IPS-18c (cell line): ENCODE results near the gene QTRT2.

Experiments used
- H3K4me3 ChIP-seq: 2 replicates; pipeline ENCODE4 v1.7.0; 2013; ENCODE audit warnings: low read depth, mild to moderate bottlenecking, low read length, moderate library complexity; ENCODE audit not compliant: insufficient read depth
- H3K9me3 ChIP-seq: one replicate; pipeline ENCODE4 v1.6.1; 2013; ENCODE audit warnings: mild to moderate bottlenecking, low read length, moderate library complexity; ENCODE audit not compliant: control insufficient read depth, insufficient read depth

The QTRT2 gene

GRCh38 chr3:114060906-114061655, 4.5 kb downstream of the QTRT2 start:
- H3K9me3 ChIP-seq: no peaks in the 10 kb centered on the region
- H3K4me3 ChIP-seq: no peak overlapping the region

GRCh38 chr3:114067804-114068203, 11.3 kb downstream of the QTRT2 start:
- H3K9me3 ChIP-seq: no peaks in the 10 kb centered on the region
- H3K4me3 ChIP-seq: no peak overlapping the region

- Histone ChIP-seq H3K9me3 (no peaks in the 10 kb centered on the region), H3K4me3 (no peak overlapping the region)
These were observed 11.8 kb downstream of the QTRT2 start for GRCh38 chr3:114068336-114068735.

- Histone ChIP-seq H3K9me3 (no peaks in the 10 kb centered on the region), H3K4me3 (no peak overlapping the region)
These were observed 15.2 kb downstream of the QTRT2 start for GRCh38 chr3:114071786-114072185.

GRCh38 chr3:114076711-114077110, 20.2 kb downstream of the QTRT2 start:
- Histone ChIP-seq H3K9me3 (no peaks in the 10 kb centered on the region), H3K4me3 (no peak overlapping the region)

- H3K4me3 ChIP-seq: no peak overlapping the region
These were observed 21.6 kb downstream of the QTRT2 start for GRCh38 chr3:114078126-114078525.

GRCh38 chr3:114079761-114080160, 23.2 kb downstream of the QTRT2 start:
- Histone ChIP-seq H3K9me3 (no peaks in the 10 kb centered on the region), H3K4me3 (no peak overlapping the region)

More at GRCh38 chr3:114078126-114078525, 21.6 kb downstream of the QTRT2 start:
- H3K9me3 ChIP-seq: no peaks in the 10 kb centered on the region

- Histone ChIP-seq H3K4me3 (no peak overlapping the region), H3K9me3 (no peaks in the 10 kb centered on the region)
These were observed 23.7 kb downstream of the QTRT2 start for GRCh38 chr3:114080201-114080600.

- Histone ChIP-seq H3K4me3 (no peak overlapping the region), H3K9me3 (no peaks in the 10 kb centered on the region)
These were observed 24.5 kb downstream of the QTRT2 start for GRCh38 chr3:114081037-114081436.

GRCh38 chr3:114083112-114083511, 26.6 kb downstream of the QTRT2 start:
- Histone ChIP-seq H3K9me3 (no peaks in the 10 kb centered on the region), H3K4me3 (no peak overlapping the region)

- no peak overlapping the region for H3K4me3 ChIP-seq
These were observed 29.8 kb downstream of the QTRT2 start for GRCh38 chr3:114086356-114086755.

GRCh38 chr3:114089675-114090074, 33.1 kb downstream of the QTRT2 start:
- Histone ChIP-seq H3K9me3 (no peaks in the 10 kb centered on the region), H3K4me3 (no peak overlapping the region)

More at GRCh38 chr3:114086356-114086755, 29.8 kb downstream of the QTRT2 start:
- no peaks in the 10 kb centered on the region for H3K9me3 ChIP-seq

GRCh38 chr3:114092151-114093015, 35.8 kb downstream of the QTRT2 start:
- Histone ChIP-seq H3K4me3 (no peak overlapping the region), H3K9me3 (no peaks in the 10 kb centered on the region)

- Histone ChIP-seq H3K4me3 (no peak overlapping the region), H3K9me3 (no peaks in the 10 kb centered on the region)
These were observed 36.5 kb downstream of the QTRT2 start for GRCh38 chr3:114093016-114093380.

- no peak overlapping the region for H3K4me3 ChIP-seq
- no peaks in the 10 kb centered on the region for H3K9me3 ChIP-seq
These were observed 37.1 kb downstream of the QTRT2 start for GRCh38 chr3:114093596-114093995.

- H3K9me3 ChIP-seq: no peaks in the 10 kb centered on the region
- H3K4me3 ChIP-seq: no peak overlapping the region
These were observed 39.3 kb downstream of the QTRT2 start for GRCh38 chr3:114095796-114096195.

- Histone ChIP-seq H3K9me3 (no peaks in the 10 kb centered on the region), H3K4me3 (no peak overlapping the region)
These were observed 44.6 kb downstream of the QTRT2 start for GRCh38 chr3:114101101-114101500.

GRCh38 chr3:114103181-114103580, 46.6 kb downstream of the QTRT2 start:
- H3K9me3 ChIP-seq: no peaks in the 10 kb centered on the region

More at GRCh38 chr3:114103181-114103580, 46.6 kb downstream of the QTRT2 start:
- H3K4me3 ChIP-seq: no peak overlapping the region
